ENCODE data around the gene ANKS1B.

ANKS1B gene

GRCh38 chr12:99879439-99879838 lies 105.3 kb downstream of the ANKS1B start:
- no peak for DNase-seq (ENCODE audit: low read depth)
- H3K4me3 ChIP-seq (ENCODE audit: low read depth, low read length): no peak overlapping the region
- no peak for TF ChIP-seq CTCF (conservative IDR thresholded peaks at IDR 0.05; ENCODE audit: low read depth, low read length)

GRCh38 chr12:99875081-99875480 lies 109.7 kb downstream of the ANKS1B start:
- no peak for TF ChIP-seq CTCF (conservative IDR thresholded peaks at IDR 0.05; ENCODE audit: low read depth, low read length)
- H3K4me3 ChIP-seq (ENCODE audit: low read depth, low read length): no peak overlapping the region
- no peak for DNase-seq (ENCODE audit: low read depth)

GRCh38 chr12:99870085-99870484 lies 114.7 kb downstream of the ANKS1B start:
- H3K4me3 ChIP-seq (ENCODE audit: low read depth, low read length): no peak overlapping the region
- TF ChIP-seq CTCF (conservative IDR thresholded peaks at IDR 0.05; ENCODE audit: low read depth, low read length): no peak
- DNase-seq (ENCODE audit: low read depth): no peak

GRCh38 chr12:99861731-99862130 lies 123.0 kb downstream of the ANKS1B start:
- no peak for DNase-seq (ENCODE audit: low read depth)
- H3K4me3 ChIP-seq (ENCODE audit: low read depth, low read length): no peak overlapping the region

GRCh38 chr12:99859126-99859525 lies 125.6 kb downstream of the ANKS1B start:
- no peak for DNase-seq (ENCODE audit: low read depth)
- H3K4me3 ChIP-seq (ENCODE audit: low read depth, low read length): no peak overlapping the region
- no peak for TF ChIP-seq CTCF (conservative IDR thresholded peaks at IDR 0.05; ENCODE audit: low read depth, low read length)

More at GRCh38 chr12:99861731-99862130, 123.0 kb downstream of the ANKS1B start:
- no peak for TF ChIP-seq CTCF (conservative IDR thresholded peaks at IDR 0.05; ENCODE audit: low read depth, low read length)

GRCh38 chr12:99852666-99853065 lies 132.1 kb downstream of the ANKS1B start:
- DNase-seq (ENCODE audit: low read depth): no peak
- H3K4me3 ChIP-seq (ENCODE audit: low read depth, low read length): no peak overlapping the region
- no peak for TF ChIP-seq CTCF (conservative IDR thresholded peaks at IDR 0.05; ENCODE audit: low read depth, low read length)

GRCh38 chr12:99847936-99848335 lies 136.8 kb downstream of the ANKS1B start:
- TF ChIP-seq CTCF (conservative IDR thresholded peaks at IDR 0.05; ENCODE audit: low read depth, low read length): no peak
- DNase-seq (ENCODE audit: low read depth): no peak
- no peak overlapping the region for H3K4me3 ChIP-seq (ENCODE audit: low read depth, low read length)

Measured in choroid plexus epithelial cell (primary cell).